SKM-1 treated with dmso at 0.1 percent for 144 hours (cell line): ENCODE data around the gene CCM2.
"Not testable (repeated sequence)": the region's sequence is repeated elsewhere in the genome, so short reads cannot be mapped to it uniquely, and the experiment has no call there.

Experiments
- DNase-seq: peaks from one replicate; lab custom pipeline; 2025; ENCODE audit not compliant: unreplicated experiment; lab: John Stamatoyannopoulos, UW

CCM2 gene

GRCh38 chr7:45098983-45099839 lies 99.2 kb downstream of the CCM2 start:
- no peak for DNase-seq

DNA sequence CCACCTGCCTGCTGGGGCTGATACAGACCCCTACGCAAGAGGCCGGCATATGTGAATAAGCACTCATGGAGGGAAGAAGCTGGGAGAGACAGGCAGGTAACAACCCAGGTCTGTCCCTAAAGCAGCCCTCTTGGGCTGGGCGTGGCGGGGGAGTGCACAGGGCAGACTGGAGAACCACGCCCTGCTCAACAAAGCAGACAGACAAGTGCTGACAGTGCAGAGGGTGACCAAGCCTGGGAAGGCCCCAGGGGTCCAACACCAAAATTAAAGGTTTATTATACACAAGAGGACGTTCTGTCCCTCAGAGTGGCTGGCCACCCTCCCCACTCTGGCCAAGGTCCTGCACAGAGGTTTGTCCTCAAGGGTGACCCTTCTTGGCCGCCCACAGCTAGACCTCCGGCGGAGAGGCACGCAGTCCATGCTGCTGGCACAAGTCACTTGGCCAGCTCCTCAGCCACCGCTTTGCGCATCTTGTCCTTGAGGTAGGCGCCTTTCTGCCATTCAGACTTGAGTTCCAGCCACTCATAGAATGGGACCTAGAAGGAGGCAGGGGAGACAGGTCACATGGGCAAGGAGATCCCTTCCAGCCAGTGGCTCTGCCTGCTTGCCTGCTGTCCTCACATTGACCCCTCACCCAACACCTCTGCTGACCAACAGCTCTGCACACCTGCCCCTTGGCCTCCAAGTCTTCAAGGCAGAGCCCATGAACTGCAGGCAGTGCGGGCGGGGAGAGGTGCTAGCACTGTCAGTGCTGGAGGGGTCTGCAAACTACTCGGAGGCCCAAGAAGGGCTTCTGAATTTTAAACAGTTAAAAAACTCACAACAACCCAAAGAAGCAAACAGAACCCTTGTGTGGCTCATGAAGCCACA lies 100.1 kb downstream of the CCM2 start:
- DNase-seq, result no peak

DNA sequence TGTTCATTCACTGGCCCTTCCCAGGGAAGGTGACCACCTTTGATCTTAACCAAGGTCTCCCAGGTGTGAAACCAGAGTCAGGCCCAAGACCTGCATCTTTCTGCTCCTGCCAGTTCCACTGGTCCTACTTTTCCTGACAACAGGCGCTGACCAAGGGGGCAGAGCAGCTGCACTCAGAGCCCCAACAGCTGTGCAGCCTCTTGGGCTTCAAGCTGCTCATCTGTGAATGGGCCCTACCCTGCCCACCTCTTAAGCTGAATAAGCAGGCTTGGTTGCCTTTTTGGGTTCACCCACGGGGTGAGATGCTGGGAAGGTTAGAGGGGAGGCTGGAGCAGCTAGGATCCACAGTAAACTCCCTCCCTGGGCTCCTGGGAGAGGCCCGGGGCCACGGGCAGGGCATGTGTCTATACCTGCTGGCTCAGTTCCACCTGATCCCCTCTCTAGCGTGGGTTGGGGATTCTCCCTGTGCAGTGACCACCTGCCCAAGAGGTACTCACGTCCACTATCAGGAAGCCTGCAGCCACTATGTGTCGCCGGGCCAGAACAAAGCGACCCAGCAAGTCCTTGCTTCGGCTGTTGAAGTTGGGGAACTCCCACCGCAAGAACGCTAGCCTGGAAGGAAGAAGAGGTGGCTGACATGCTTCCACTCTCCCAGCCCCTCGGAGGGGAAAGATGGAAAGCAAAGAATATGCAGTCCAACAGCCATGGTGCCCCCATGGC lies 100.9 kb downstream of the CCM2 start:
- no peak for DNase-seq

DNA sequence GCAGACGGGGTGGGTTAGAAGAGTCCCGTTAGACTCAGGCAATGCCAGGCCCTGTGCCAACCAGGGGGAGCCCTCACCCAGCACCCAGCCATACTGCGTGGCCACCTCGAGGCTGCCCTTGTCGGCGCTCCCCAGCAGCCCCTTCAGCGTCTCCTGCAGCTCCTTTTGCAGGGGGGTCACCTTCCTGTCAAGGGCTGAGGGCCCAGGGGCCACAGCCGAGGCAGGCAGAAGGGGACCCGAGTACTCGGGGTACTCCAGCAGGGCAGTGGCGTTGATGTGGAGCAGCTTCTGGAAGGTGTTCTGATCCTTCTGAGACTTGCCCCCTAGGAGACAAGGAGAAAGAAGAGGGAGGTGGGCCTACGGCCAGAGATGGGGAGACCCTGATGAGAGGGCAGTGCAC lies 101.7 kb downstream of the CCM2 start:
- no peak for DNase-seq

DNA sequence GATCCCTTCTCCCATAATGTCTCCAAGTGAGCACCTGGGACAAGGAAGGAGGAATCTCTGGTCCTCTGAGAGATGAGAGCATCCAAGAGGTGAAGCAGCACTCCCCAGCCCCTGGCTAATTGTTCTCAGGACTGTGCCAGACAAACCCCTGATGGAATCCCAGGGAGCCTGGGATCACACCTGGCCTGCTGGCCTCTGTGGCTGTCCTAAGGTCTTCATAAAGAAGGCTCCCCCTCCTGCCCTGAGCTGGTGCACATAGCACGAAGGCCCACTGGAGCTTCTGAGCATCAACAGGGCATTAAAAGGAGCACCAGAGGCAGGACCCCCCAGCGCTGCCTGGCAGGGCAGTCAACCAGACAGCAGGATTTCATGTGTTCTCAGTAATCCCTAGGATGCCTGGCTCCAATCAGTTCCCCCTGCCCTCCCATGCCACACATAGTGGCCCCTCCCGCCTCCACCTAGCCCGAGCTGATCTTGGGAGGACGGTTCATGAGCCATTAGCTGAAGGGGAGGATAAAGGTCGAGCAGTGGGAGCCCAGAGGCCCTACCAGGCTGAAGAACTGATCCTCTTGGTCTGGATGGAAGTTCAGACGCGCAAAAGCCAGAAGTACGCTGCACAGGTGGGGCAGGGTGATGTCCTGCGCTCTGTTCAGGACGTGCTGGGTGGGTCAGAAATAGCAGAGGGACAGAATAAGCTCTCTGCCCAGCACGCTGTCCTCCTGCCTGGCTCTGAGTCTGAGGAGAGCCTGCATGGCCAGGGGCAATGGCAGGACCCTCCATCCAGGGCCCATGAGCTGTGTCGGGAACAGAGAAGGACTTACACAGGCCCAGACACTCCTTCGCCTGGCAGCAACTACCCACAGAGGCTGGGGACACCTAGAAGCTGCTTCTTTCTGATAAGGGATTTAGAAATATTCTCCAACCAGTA lies 103.0 kb downstream of the CCM2 start:
- DNase-seq, result no peak

DNA sequence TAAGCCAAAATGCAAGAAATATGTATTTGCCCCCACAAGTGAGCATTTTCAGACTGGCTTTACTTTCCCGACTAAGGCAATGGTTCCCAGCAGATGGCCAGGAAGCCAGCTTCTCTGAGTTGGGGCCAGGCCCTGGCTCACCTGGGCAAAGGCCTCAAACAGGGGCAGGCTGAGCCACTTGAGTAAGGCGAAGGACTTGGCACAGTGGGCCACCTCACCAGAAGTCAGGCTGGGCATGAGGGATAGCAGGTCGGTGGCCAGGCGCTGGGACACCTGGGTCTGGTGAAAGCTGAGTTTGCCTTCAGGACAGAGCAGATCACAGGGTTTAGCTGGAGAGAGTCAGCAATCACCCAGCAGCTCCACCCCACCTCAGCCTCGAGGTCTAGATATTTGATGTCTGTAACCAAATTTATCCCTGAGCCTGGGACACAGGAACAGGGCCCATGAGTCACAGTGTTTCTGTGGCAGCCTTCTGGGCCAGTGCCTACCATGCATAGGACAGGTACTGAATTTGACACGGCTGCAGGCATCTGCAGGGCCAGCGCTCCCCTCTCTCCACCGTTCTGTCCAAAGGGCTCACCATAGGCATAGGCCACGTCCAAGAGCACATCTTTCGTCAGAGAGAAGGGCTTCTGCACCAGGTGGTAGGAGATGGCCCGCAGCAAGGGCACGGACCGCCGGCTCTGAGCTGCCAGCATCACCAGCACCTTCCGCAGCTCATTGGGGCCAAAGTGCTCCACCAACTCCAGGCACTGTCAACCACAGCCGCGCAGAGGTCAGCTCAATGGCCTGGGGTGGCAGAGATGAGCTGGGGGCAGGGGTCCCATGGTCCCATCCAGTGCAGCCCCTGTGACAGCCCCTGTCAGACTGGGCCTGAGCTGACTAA lies 104.2 kb downstream of the CCM2 start:
- DNase-seq, result no peak

- DNase-seq, result no peak
Measured at GRCh38 chr7:45104844-45105587, 105.0 kb downstream of the CCM2 start.

DNA sequence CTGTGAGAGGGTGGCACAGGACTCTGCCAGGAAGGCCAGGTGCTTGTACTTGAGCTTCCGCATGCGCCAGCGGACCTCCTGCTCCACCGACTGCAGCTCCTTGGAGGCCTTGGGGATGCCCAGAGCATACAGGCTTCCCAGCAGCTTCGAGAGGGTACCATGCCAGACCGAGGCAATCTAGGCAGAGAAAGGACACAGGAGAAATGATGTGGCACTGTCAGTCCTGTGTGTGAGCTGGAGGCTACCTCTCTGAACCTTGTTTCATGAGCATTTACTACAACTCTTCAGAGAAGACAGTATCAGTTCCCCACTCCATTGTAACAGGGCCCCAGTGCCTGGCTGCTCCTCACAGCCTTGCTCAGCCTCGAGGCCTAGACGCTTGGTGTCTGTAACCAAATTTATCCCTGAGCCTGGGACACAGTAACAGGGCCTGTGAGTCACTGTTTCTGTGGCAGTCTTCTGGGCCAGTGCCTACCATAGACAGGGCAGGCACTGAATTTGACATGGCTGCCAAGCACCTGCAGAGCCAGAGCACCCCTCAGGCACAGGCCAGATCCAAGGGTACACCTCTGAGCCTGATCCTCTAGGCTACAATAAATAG lies 105.7 kb downstream of the CCM2 start:
- DNase-seq, result no peak

- DNase-seq, result no peak
Measured at GRCh38 chr7:45106820-45107219, 106.8 kb downstream of the CCM2 start.

DNA sequence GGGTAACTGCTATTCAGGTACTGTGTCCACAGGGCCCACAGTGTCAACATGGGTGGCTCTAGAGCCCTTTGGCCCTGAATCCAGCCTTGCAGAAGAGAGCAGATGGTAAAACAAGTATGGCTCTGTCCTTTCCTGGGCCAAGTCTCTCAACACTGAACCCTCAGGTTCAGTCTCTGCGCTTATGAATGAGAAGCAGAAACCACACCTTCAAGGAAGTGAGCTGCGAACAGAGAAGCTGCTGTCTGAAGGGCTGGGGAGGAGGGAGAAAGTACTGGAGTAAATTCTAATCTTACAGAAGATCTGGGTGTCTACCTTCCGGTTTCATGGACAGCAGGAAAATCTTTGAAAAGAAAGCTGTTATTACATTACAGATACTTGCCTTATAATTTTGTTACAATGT lies 107.4 kb downstream of the CCM2 start:
- no peak for DNase-seq

DNA sequence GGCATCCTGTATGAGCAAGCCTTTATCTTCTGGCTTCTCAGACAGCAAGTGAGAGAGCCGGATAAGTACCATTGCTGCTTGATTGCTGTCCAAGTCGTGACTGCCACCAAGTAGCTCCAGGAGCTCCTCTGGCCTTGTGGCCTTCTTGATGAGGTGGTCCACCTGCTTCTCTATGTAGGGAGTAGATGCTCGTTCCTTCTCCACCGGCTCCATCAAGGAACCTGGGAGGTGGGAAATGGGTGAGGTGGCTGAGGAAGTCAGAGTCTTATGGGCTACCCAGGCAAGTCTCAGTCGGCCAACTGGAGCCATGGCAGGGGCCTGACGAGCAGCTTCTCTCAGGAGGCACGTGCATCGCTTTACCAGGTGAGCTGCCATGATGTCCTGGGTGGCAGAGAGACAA lies 108.9 kb downstream of the CCM2 start:
- no peak for DNase-seq

- peak; percentile 92 for DNase-seq
Measured at GRCh38 chr7:45111298-45112223, 111.6 kb downstream of the CCM2 start, which contains the start of gene TBRG4. Gene TBRG4, minus strand, starts transcription at chr7:45111697. Its CDS starts 2,460 bp downstream, at chr7:45109237.

DNA sequence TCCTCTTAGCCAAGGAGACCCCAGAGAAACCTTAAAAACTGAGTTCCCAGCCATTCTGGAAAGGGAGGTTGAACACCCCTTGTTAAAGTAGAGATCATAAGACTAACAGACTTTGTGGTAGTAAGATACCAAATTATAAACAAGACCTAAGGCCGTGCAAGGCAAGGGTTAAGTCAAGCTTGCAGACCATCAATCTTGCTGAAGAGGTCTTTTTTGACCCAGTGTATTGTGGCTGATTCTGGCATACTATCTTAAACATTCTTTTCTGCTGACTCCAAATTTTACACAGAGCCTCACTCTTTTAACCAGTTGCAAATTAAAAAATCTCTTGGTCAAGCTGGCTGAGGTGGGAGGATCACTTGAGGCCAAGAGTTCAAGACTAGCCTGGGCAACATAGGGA lies 112.6 kb downstream of the CCM2 start:
- DNase-seq, result no peak

DNA sequence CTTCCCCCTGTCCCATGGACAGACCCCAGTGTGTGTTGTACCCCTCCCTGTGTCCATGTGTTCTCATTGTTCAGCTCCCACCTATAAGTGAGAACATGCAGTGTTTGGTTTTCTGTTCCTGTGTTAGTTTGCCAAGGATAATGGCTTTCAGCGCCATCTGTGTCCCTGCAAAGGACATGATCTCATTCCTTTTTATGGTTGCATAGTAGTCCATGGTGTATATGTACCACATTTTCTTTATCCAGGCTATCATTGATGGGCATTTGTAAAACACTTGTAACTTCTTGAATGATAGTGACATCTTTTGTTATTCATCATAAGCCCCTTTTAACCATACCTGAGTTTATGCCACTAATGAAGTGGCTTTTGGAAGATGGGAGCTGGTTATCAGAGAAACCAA lies 114.3 kb downstream of the CCM2 start:
- DNase-seq, result not testable (repeated sequence)

DNA sequence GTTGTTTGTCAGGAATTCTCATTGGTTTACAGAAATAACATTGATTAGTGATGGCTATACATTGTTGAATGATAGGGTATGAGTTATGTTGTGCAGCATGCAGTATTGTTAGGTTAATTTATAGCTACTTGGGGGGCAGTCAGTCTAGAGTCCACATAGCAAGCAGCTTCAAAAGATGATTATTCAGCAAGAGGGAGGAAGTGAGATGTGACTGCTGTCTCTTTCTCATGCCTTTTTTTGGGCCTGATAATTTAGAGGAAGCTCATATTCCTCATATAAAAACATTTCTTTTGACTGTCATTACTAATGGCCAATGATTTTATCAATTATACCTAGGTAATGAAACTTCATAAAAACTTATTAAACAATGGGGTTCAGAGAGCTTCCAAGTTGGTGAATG lies 114.9 kb downstream of the CCM2 start:
- DNase-seq, result no peak

DNA sequence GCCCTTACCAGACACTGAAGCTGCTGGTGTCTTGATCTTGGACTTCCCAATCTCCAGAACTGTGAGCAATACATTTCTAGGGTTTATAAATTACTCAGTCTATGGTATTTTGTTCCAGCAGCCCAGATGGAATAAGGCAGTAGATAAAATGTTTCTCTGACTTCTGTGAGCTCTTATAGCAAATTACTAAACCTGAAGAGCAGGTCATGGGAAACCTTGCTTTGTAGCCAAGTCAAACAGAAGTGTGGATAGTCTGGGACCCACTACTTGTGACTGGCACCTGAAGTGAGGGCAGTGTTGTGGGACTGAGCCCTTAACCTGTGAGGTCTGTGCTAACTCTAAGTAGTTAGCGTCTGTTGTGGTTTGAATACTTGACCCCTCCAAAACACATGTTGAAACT lies 116.0 kb downstream of the CCM2 start:
- DNase-seq, result no peak

DNA sequence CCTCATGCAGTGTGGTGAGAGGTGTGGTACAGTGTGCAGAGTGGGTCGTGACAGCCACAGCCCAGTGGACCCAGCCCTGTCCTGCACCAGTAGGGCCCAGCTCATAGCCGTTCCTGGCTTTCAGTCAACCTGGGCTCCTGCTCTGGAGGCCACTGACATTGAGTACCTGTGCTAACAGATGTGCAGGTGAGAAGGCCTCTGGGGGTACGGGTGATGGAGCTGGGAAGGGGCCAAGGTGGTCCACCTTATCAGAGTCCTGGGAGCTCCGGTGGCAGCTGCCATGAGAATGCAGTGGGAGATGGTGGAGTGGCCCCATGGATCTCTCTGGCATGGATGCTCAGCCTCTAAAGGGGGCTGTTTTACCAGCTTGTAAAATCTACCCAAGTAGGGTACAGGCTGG lies 117.6 kb downstream of the CCM2 start:
- no peak for DNase-seq
